BLaER1 treated with 17β-estradiol and CSF1 and Interleukin-3, amounts not matched to agents 10 nM and 100 nM (cell line): ENCODE data around the gene DBP.

Source experiments
- H3K27ac ChIP-seq, 11 experiments: shearing (Covaris generic); formaldehyde crosslinking; 2 replicates each; pipeline ENCODE4 v1.8.1; 2022
- H3K27me3 ChIP-seq, 11 experiments: shearing (Covaris generic); formaldehyde crosslinking; 2 replicates each; pipeline ENCODE4 v1.8.1; 2022
- H3K36me3 ChIP-seq, 11 experiments: shearing (Covaris generic); formaldehyde crosslinking; 2 replicates each; pipeline ENCODE4 v1.8.1; 2022
- H3K4me1 ChIP-seq, 10 experiments: shearing (Covaris generic); formaldehyde crosslinking; 2 replicates each; pipeline ENCODE4 v1.8.1; 2022
- H3K4me2 ChIP-seq, 11 experiments: shearing (Covaris generic); formaldehyde crosslinking; 2 replicates each; pipeline ENCODE4 v1.8.1; 2022
- H3K4me3 ChIP-seq, 10 experiments: shearing (Covaris generic); formaldehyde crosslinking; 2 replicates each; pipeline ENCODE4 v1.8.1; 2022
- H3K9ac ChIP-seq, 11 experiments: shearing (Covaris generic); formaldehyde crosslinking; 2 replicates each; pipeline ENCODE4 v1.8.1; 2022
- H3K9me3 ChIP-seq, 11 experiments: shearing (Covaris generic); formaldehyde crosslinking; replicated peaks in 1 of 11; 2 replicates each; pipeline ENCODE4 v1.8.1; 2022
- H4K20me1 ChIP-seq, 11 experiments: shearing (Covaris generic); formaldehyde crosslinking; 2 replicates each; pipeline ENCODE4 v1.8.1; 2022
- Cebpa-rat ChIP-seq, 11 experiments: shearing (Covaris generic); IDR thresholded peaks; 2 replicates each; pipeline ENCODE4 v1.8.1; 2022

DBP gene

DNA sequence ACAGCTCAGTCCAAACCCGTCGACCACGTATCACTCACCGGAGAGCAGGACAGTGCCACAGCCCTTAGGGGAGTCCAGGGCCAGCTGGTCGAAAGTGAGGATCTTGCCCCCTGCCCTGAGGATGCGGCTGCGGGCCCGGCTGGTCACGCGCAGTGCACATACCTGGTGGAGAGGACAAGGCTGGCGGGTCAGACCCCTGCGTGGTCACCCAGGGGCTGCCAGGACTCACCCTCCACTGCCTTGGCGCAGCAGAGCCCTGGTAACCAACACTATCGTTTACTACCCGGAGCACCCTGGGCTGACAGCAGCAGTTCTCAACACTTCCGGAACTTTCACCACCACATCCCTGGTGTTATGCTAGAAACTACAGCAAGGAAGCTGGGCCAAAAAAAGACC is 21.1 kb downstream of the DBP start:
- Histone ChIP-seq H3K9me3 (no peaks in the 10 kb centered on the region), H3K4me1 (peaks cover 44 to 63% (median 46%) of the 10 kb centered on the region in 10 experiments), H3K4me2 (peak overlapping the region in 10 of 11 experiments; percentile 95 to 99 (median 98); a peak in 21 of 22 replicates), H3K27me3 (no peaks in the 10 kb centered on the region), H4K20me1 (peaks cover 40 to 71% (median 61%) of the 10 kb centered on the region in 11 experiments), H3K4me3 (peak overlapping the region in 7 of 10 experiments; percentile 79 to 97 (median 90); a peak in 13 of 20 replicates), H3K27ac (peak overlapping the region in 6 of 11 experiments; percentile 93 to 98 (median 96); a peak in 6 of 22 replicates), H3K9ac (peak overlapping the region; percentile 93 to 100 (median 98); a peak in 20 of 22 replicates), H3K36me3 (peaks cover 38 to 58% (median 47%) of the 10 kb centered on the region in 11 experiments)
- no peak for TF ChIP-seq Cebpa-rat (IDR thresholded peaks at IDR 0.05)

DNA sequence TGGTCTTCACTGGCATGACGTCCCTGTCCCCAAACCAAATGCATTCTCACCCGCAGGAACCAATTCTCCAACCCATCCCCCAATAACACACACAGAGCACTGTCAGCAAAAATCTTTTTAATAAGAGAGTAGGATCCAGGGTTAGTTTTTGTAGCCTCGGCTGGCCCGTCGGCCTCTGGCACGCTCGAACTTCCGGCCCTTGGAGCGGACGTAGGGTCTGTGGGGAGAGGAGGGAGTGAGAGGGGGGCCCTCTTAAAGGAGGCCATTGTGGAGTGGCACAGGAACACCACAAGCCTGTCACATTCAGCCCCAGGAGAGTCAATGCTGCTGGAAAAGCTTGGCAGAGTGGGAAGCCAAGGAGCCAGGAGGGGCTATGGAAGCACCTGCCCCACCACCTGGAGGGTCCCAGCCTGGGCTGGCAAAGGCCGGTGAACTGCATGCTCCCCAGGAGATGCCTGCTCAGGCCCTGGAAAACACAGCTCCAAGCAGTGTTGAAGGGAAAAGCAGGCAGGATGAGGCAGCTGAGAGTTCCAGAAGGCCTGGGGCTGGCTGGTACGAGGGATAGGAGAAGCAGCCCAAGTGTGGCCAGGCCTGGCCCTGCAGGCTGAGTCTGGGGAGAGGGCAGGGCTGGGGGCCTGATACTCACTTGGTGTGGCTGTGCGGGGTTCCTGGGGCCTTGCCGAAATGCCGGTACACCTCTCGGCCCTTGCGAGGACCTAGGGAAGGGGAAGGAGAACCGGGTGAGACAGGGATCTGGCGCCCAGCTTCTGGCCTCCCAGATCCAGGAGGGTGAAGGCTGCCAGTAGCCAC is 21.7 kb downstream of the DBP start:
- Histone ChIP-seq H3K9me3 (no peaks in the 10 kb centered on the region), H3K36me3 (peaks cover 38 to 58% (median 47%) of the 10 kb centered on the region in 11 experiments), H3K27ac (peak overlapping the region in 4 of 11 experiments; percentile 4 to 97 (median 54); a peak in 2 of 22 replicates), H3K4me1 (peaks cover 40 to 61% (median 43%) of the 10 kb centered on the region in 10 experiments), H3K4me3 (peak overlapping the region in 4 of 10 experiments; percentile 86 to 94 (median 92); a peak in 3 of 20 replicates), H3K27me3 (no peaks in the 10 kb centered on the region), H4K20me1 (peaks cover 40 to 71% (median 61%) of the 10 kb centered on the region in 11 experiments), H3K4me2 (peak overlapping the region in 10 of 11 experiments; percentile 95 to 99 (median 98); a peak in 16 of 22 replicates), H3K9ac (peak overlapping the region; percentile 93 to 100 (median 98); a peak in 20 of 22 replicates)
- TF ChIP-seq Cebpa-rat (IDR thresholded peaks at IDR 0.05) = no peak

DNA sequence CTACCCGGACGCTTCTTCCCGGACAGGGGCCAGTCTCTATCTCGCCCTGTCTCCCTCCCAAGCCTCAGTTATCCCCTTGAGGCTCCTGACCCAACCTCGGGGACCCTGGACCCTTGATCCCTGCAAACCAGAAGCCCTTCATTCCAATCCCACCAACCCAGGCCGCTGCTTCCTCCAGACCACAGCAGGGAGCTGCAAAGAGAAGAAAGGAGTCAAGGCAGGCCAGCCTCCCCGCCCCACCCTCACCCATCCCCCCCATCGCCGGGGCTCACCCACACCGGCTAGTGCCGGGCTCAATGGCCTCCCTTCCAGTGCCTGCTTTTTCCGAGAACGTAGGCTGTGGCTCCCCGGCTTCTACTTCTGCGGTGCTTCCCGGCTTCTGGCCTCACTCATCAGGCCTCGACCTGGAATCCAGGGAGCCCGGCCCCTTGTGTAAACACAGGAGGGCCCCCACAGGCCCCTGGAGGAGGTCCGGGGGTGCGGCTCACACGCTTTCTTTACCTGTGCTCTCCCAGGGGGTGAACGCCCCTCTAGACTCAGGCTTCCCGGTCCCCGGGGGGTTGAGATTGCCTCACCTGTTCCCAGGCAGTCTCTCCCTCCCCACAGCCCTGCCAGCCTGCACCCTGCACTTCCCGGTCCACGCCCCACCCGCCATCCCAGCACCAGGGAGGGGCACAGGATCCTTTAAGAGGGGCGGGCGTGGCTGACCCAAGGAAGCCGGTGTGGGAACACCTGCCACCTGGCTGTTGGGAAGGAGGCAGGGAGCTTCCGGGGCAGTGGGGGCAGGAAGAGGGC is 22.5 kb downstream of the DBP start, which contains the start of gene FAM83E:
FAM83E (minus strand) TSS at position 641 of the 795 bp plus-strand sequence. CDS start 1,704 bp downstream, outside the sequence.
- no peaks in the 10 kb centered on the region for H3K27me3 ChIP-seq
- peak within 1 kb of the TSS in 10 of 11 experiments; percentile 95 to 99 (median 98); a peak in 16 of 22 replicates for H3K4me2 ChIP-seq
- peak within 1 kb of the TSS; percentile 93 to 100 (median 98); a peak in 20 of 22 replicates for H3K9ac ChIP-seq
- H3K4me3 ChIP-seq = peak within 1 kb of the TSS in 4 of 10 experiments; percentile 86 to 94 (median 92); a peak in 3 of 20 replicates
- H3K9me3 ChIP-seq = no peaks in the 10 kb centered on the region
- H4K20me1 ChIP-seq = peaks cover 40 to 71% (median 61%) of the 10 kb centered on the region in 11 experiments
- peaks cover 32 to 53% (median 36%) of the 10 kb centered on the region in 10 experiments for H3K4me1 ChIP-seq
- H3K36me3 ChIP-seq = peaks cover 38 to 58% (median 47%) of the 10 kb centered on the region in 11 experiments
- H3K27ac ChIP-seq = peak within 1 kb of the TSS in 6 of 11 experiments; percentile 4 to 97 (median 36); a peak in 6 of 22 replicates
- TF ChIP-seq Cebpa-rat (IDR thresholded peaks at IDR 0.05) = no peak

DNA sequence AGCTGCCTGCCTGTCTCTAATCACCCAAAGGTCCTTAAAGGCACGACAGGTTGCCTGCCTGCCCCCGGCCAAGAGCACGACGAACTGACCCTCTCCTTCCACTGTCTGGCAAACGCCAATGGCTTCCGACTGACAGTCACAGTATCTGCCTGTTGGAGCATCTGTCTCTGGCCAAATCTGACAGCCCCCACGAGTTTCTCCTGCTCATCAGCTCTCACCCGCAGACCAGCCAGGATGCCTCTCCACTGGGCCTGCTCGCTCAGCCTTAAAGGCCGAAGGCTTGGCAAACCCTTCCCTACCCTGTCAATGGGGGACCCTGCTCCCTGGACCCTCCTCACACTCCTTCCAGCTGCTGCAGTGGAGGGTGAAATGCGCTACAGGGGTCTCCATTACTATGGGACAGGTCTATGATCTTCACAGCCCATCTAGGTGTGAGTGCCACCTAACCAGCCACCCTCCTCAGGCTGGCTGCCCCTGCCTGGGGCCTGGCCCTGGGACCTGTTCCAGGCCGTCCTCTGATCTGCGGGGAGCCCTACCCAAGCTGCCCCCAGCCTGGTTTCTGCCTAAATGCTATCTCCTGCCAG is 23.2 kb downstream of the DBP start:
- Histone ChIP-seq H3K27ac (peak overlapping the region in 5 of 11 experiments; percentile 9 to 53 (median 23); a peak in 5 of 22 replicates), H4K20me1 (peaks cover 40 to 71% (median 61%) of the 10 kb centered on the region in 11 experiments), H3K4me3 (no peak overlapping the region), H3K4me1 (peaks cover 36 to 57% (median 41%) of the 10 kb centered on the region in 10 experiments), H3K4me2 (0 out of 22 replicates have a peak overlapping the region, but pooled peaks of 1 of the 11 experiments have one; percentile 8), H3K9me3 (no peaks in the 10 kb centered on the region), H3K9ac (peak overlapping the region in 7 of 11 experiments; percentile 4 to 38 (median 32); a peak in 7 of 22 replicates), H3K27me3 (no peaks in the 10 kb centered on the region), H3K36me3 (peaks cover 38 to 58% (median 47%) of the 10 kb centered on the region in 11 experiments)
- no peak for TF ChIP-seq Cebpa-rat (IDR thresholded peaks at IDR 0.05)

DNA sequence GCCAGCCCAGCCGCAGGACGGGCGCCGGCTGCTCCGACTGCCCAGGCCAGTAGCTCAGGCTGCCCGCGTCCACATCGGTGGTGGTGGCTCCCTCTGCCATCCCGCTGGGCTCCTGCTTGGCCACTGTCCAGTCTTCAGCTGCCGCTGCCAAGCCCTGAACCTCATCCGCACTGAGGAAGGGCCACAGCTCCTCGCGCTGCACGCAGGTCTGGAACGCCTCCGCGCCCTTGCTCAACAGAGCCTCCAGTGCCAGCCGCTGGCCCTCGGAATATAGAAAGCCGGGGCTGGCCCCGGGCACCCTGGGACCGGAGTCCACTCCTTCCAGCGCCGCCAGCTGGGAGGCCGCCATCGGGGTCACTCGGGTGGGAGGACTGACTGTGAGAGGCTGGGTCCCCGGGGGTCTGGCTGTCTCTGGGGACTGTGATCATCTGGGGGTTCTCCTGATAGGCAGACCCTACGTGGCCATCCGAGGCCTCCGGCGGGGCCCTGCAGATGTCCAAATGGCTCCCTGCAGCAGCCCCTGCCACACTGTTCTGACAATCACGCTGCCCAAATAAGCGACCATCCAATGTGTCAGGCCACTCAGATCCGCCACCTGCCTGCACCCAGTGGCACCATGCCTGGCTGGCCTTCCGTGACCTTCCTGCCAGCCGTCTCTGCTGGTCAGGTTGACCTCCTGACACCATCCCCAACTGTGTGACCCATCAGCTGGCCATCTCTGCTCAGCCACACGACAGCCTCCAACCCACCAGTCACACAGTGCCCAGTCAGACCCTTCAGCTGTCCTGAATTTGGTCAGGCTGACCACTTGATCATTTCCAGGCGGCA is 23.9 kb downstream of the DBP start:
- Histone ChIP-seq H3K4me3 (no peak overlapping the region), H3K9ac (peak overlapping the region in 6 of 11 experiments; percentile 12 to 37 (median 25); a peak in 5 of 22 replicates), H4K20me1 (peaks cover 36 to 66% (median 56%) of the 10 kb centered on the region in 11 experiments), H3K27me3 (no peaks in the 10 kb centered on the region), H3K9me3 (no peaks in the 10 kb centered on the region), H3K4me1 (peaks cover 38 to 61% (median 47%) of the 10 kb centered on the region in 10 experiments), H3K36me3 (peaks cover 37 to 56% (median 45%) of the 10 kb centered on the region in 11 experiments), H3K27ac (peak overlapping the region in 3 of 11 experiments; percentile 9 to 48 (median 23); a peak in 2 of 22 replicates), H3K4me2 (no peak overlapping the region)
- TF ChIP-seq Cebpa-rat (IDR thresholded peaks at IDR 0.05) = no peak

DNA sequence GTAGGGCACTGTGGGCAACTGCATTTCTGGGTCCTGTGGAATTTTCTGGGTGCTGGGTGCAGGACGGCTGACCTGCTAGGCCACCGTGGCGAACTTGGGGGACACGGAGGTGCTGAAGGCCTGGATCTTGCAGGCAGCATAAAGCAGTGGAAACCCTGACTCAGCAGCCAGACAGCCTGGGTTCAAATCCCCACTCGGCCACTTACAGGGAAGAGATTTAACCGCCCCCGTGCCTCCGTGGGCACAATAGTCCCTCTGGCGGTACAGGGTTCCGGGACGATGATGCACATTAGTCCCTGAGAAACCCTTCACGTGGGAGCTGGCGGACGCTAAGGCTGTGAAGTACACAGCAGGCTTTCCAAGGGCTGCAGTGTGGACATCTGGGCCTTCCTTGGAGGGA is 25.3 kb downstream of the DBP start:
- no peak overlapping the region for H3K4me3 ChIP-seq
- H3K27me3 ChIP-seq = no peaks in the 10 kb centered on the region
- peaks cover 23 to 42% (median 32%) of the 10 kb centered on the region in 11 experiments for H3K36me3 ChIP-seq
- peaks cover 22 to 52% (median 42%) of the 10 kb centered on the region in 11 experiments for H4K20me1 ChIP-seq
- H3K27ac ChIP-seq = peak overlapping the region in 2 of 11 experiments; percentile 5 to 27; a peak in 3 of 22 replicates
- no peaks in the 10 kb centered on the region for H3K9me3 ChIP-seq
- peaks cover 25 to 51% (median 36%) of the 10 kb centered on the region in 10 experiments for H3K4me1 ChIP-seq
- H3K4me2 ChIP-seq = no peak overlapping the region
- peak overlapping the region in 2 of 11 experiments; percentile 16 to 17; a peak in 3 of 22 replicates for H3K9ac ChIP-seq
- TF ChIP-seq Cebpa-rat (IDR thresholded peaks at IDR 0.05) = no peak

DNA sequence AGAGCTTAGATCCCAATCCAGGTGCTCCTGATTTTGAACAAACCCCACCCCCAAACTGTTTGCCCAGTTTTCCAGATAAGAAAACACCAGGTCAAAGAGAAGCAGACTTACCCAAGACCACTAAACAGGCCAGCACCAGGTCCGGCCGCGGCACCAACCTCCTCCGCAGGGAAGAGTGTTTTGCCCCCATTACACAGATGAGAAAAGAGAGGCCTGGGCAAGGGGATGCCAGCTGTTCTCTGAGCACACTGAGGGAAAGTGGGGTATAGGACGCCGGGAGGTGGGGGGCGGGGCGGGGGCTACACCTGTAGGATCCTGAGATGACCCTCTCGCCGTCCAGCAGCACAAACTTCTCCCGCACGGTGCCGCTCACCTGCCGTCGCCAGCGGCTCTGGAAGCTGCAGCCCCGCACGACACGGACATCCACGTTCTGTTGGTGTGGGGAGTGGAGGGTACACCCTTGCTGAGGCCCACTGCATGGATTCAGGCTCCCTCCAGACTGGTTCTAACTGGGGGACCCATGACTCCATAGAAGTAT is 27.5 kb downstream of the DBP start:
- peak overlapping the region in 7 of 11 experiments; percentile 46 to 67 (median 60); a peak in 7 of 22 replicates for H3K9ac ChIP-seq
- TF ChIP-seq Cebpa-rat (IDR thresholded peaks at IDR 0.05) = no peak
- H3K27me3 ChIP-seq = no peaks in the 10 kb centered on the region

More for the DNA sequence above, 27.5 kb downstream of the DBP start:
- Histone ChIP-seq H3K36me3 (peaks cover under 1 to 20% (median 9%) of the 10 kb centered on the region in 11 experiments; a peak in 18 of 22 replicates), H3K4me1 (peaks cover 6 to 29% (median 16%) of the 10 kb centered on the region in 10 experiments; a peak in 15 of 20 replicates), H3K27ac (peak overlapping the region in 3 of 11 experiments; percentile 48 to 56 (median 51); a peak in 4 of 22 replicates), H3K4me2 (peak overlapping the region in 7 of 11 experiments; percentile 40 to 61 (median 49); a peak in 8 of 22 replicates), H3K9me3 (no peaks in the 10 kb centered on the region), H4K20me1 (peaks cover 0 to 30% (median 20%) of the 10 kb centered on the region in 11 experiments; a peak in 20 of 22 replicates), H3K4me3 (no peak overlapping the region)
